ENCODE measurements around the gene MSI2.

DNA sequence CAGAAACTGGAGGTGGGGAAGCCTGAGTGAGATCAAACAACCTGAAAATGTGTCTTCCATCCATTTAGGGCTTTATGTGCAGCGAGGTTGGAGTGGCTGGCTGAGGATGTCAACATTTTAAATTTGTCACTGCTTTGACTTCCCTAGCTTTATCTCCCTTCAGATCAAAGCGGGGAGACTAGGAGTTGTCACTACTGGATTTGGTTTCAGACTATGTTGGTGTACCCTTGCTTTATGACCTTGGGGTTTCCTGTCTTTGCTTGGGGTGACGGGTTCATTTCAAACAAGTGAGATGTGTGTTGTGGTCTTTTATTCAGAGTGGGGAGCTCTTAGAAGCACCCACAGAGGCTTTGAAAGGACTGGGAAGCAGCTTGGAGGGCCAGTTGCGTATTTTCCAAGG is 25.6 kb downstream of the MSI2 start:
- TF ChIP-seq, protein P1, sequence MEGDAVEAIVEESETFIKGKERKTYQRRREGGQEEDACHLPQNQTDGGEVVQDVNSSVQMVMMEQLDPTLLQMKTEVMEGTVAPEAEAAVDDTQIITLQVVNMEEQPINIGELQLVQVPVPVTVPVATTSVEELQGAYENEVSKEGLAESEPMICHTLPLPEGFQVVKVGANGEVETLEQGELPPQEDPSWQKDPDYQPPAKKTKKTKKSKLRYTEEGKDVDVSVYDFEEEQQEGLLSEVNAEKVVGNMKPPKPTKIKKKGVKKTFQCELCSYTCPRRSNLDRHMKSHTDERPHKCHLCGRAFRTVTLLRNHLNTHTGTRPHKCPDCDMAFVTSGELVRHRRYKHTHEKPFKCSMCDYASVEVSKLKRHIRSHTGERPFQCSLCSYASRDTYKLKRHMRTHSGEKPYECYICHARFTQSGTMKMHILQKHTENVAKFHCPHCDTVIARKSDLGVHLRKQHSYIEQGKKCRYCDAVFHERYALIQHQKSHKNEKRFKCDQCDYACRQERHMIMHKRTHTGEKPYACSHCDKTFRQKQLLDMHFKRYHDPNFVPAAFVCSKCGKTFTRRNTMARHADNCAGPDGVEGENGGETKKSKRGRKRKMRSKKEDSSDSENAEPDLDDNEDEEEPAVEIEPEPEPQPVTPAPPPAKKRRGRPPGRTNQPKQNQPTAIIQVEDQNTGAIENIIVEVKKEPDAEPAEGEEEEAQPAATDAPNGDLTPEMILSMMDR (IDR thresholded peaks at IDR 0.05), result no peak
- no peak for TF ChIP-seq EZH2 (IDR thresholded peaks at IDR 0.05; ENCODE audit: borderline replicate concordance, insufficient read depth, low read depth, low read length, poor library complexity, severe bottlenecking)

Data from B cell (primary cell).